Vagina (tissue), 2 donors: ENCODE data around the gene FAM167B. TPM values are rescaled to one million over a fixed set of nuclear protein-coding genes. Genes with fewer than 3 reads are reported as not detected.
A peak's percentile ranks its signal among the peaks of the same experiment; 100 is the strongest.

Source experiments
- DNase-seq, 2 donors: peaks; one replicate each; pipeline ENCODE4 v3.0.0-alpha.2; 2017; ENCODE audit errors: extremely low spot score in 2 of 2
- H3K27ac ChIP-seq: fragments of 200-600 bp; sonication (generic); one replicate; pipeline ENCODE4 v1.5.1; 2019
- H3K27me3 ChIP-seq: fragments of 200-600 bp; sonication (generic); one replicate; pipeline ENCODE4 v1.5.1; 2019
- H3K36me3 ChIP-seq, 2 donors: fragments of 200-600 bp; sonication (generic); one replicate each; pipeline ENCODE4 v1.5.1; 2017 to 2019
- H3K4me1 ChIP-seq: fragments of 200-600 bp; sonication (generic); one replicate; pipeline ENCODE4 v1.5.1; 2019
- H3K4me3 ChIP-seq, 2 donors: fragments of 200-600 bp; sonication (generic); 1 replicate in 1 of 2; 2 replicates in 1 of 2; pipeline ENCODE4 v1.5.1; 2016 to 2019
- H3K9me3 ChIP-seq: fragments of 200-600 bp; sonication (generic); one replicate; pipeline ENCODE4 v1.5.1; 2019
- CTCF ChIP-seq, 3 experiments: fragments of 450-650 bp in 2 of 3; fragments of 200-600 bp in 1 of 3; sonication (generic) in 1 of 3; IDR thresholded peaks; one replicate each; pipeline ENCODE4 v1.5.1; 2017 to 2019; ENCODE audit warnings: antibody characterized with exemption in 3 of 3, mild to moderate bottlenecking in 2 of 3, moderate library complexity in 2 of 3
- POLR2A ChIP-seq, 2 donors: fragments of 450-650 bp; IDR thresholded peaks; one replicate each; pipeline ENCODE4 v1.6.1; 2017; ENCODE audit warnings: antibody characterized with exemption in 2 of 2, mild to moderate bottlenecking in 2 of 2, moderate library complexity in 2 of 2
- POLR2AphosphoS5 ChIP-seq, 2 donors: sonication (generic); formaldehyde crosslinking; IDR thresholded peaks; one replicate each; pipeline ENCODE4 v1.9.0; 2017; ENCODE audit warnings: antibody characterized with exemption in 2 of 2, mild to moderate bottlenecking in 2 of 2, low read depth in 1 of 2; ENCODE audit not compliant: insufficient read depth in 1 of 2
- intact Hi-C: fragments of 100-400 bp; cut with DNase I; formaldehyde crosslinking; loops from one replicate; pipeline ENCODE4 v1.15.1; 2023
- total RNA-seq: library from RNA; depleted of rRNA; stranded (reverse); fragments of >200 nt; gene quantifications from one replicate; pipeline ENCODE4 v1.2.3, GENCODE V29; 2016

FAM167B gene
- total RNA-seq, 1 donor from 2014 or later: 3.7 TPM

GRCh38 chr1:32200226-32201010 is 46.6 kb upstream of the FAM167B start, which contains the start of gene CCDC28B:
Gene CCDC28B (plus strand): TSS chr1:32200595. CDS start chr1:32201936, 1,341 bp downstream.
- TF ChIP-seq CTCF (IDR thresholded peaks at IDR 0.05) (no peak), POLR2A (IDR thresholded peaks at IDR 0.05) (no peak), POLR2AphosphoS5 (IDR thresholded peaks at IDR 0.05; ENCODE audit: insufficient read depth in 1 of 2, low read depth in 1 of 2) (peak; percentile 13 to 83)
- Histone ChIP-seq H3K4me1 (peaks cover 28% of the 10 kb centered on the region), H3K4me3 (peak within 1 kb of the TSS; percentile 49 to 77), H3K27me3 (no peaks in the 10 kb centered on the region), H3K36me3 (peaks cover 0 to 25% of the 10 kb centered on the region in 2 donors), H3K27ac (peak within 1 kb of the TSS; percentile 77), H3K9me3 (no peaks in the 10 kb centered on the region)
- DNase-seq: no peak
- intact Hi-C loops: loop anchor here (2.0 kb wide), 1 partner anchor 40 kb away; no protein-coding TSS in a partner anchor

GRCh38 chr1:32201011-32201855 is 45.8 kb upstream of the FAM167B start:
- H3K27ac ChIP-seq: peak overlapping the region; percentile 77
- no peaks in the 10 kb centered on the region for H3K9me3 ChIP-seq
- intact Hi-C loops: loop anchor here (2.0 kb wide), 1 partner anchor 40 kb away; no protein-coding TSS in a partner anchor
- H3K4me3 ChIP-seq: peak overlapping the region; percentile 49 to 77
- TF ChIP-seq POLR2AphosphoS5 (IDR thresholded peaks at IDR 0.05; ENCODE audit: insufficient read depth in 1 of 2, low read depth in 1 of 2): peak in 1 of 2 donors; percentile 17
- TF ChIP-seq CTCF (IDR thresholded peaks at IDR 0.05): no peak
- H3K27me3 ChIP-seq: no peaks in the 10 kb centered on the region
- peaks cover 0 to 18% of the 10 kb centered on the region in 2 donors for H3K36me3 ChIP-seq
- no peak for DNase-seq
- peaks cover 35% of the 10 kb centered on the region for H3K4me1 ChIP-seq

- Histone ChIP-seq H3K27me3 (no peaks in the 10 kb centered on the region), H3K27ac (peak overlapping the region; percentile 40), H3K36me3 (no peaks in the 10 kb centered on the region), H3K9me3 (no peaks in the 10 kb centered on the region), H3K4me3 (peak overlapping the region; percentile 62 to 73), H3K4me1 (peaks cover 32% of the 10 kb centered on the region)
- intact Hi-C loops: no loop called here
- TF ChIP-seq POLR2AphosphoS5 (IDR thresholded peaks at IDR 0.05; ENCODE audit: insufficient read depth in 1 of 2, low read depth in 1 of 2): no peak
- no peak for TF ChIP-seq POLR2A (IDR thresholded peaks at IDR 0.05)
- no peak for TF ChIP-seq CTCF (IDR thresholded peaks at IDR 0.05)
- no peak for DNase-seq
Observed at GRCh38 chr1:32204943-32205361, 42.1 kb upstream of the FAM167B start.

DNA sequence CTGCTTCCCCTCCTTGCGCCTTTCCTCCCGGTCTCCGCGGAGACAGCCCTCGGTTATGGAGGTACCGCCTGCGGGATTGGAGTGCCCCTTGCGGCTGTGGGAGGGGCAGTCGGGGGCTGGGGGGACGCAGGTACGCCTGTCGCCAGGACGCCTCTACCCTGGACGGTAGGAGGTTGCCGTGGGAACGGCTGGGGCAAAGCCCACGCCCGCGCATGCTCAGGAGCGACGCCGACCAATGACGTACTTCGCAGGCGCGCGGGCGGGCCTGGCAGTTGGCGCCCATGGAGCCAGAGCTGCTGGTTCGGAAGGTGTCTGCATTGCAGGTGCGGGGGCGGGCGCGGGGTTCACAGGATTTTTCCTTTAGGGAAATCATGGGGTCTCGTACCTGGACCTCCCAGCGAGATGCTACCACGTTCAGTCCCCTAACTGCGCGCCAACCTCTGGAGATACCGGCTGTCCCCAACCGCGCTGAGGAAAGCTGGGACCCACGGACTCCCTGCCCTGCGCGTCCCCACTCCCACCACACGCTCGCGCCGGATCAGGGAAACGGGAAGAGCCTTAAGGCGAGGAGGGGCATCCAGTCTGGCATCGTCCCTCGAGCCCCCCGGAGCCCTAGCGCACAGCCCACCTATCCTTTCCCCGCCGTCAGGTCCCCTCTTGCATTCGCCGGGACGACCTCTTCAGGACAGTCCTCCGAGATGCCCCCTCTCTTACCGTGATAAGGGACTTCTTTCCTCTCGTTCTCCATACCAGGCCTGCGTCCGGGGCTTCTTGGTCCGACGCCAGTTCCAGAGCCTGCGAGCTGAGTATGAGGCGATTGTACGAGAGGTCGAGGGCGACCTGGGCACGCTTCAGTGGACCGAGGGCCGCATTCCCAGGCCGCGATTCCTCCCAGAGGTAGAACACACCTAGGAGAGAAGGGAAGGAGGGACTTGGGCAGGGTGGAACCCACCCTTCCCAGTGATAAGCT is 41.3 kb upstream of the FAM167B start, which contains the start of gene IQCC:
TSS of gene IQCC (plus strand) at position 271 of the 970 bp plus-strand sequence. CDS start at position 282, 11 bp downstream.
- Histone ChIP-seq H3K36me3 (no peaks in the 10 kb centered on the region), H3K4me3 (peak within 1 kb of the TSS; percentile 62 to 73), H3K27ac (peak within 1 kb of the TSS; percentile 40), H3K4me1 (peaks cover 29% of the 10 kb centered on the region), H3K9me3 (no peaks in the 10 kb centered on the region), H3K27me3 (no peaks in the 10 kb centered on the region)
- TF ChIP-seq POLR2AphosphoS5 (IDR thresholded peaks at IDR 0.05; ENCODE audit: insufficient read depth in 1 of 2, low read depth in 1 of 2) (peak; percentile 76 to 92), CTCF (IDR thresholded peaks at IDR 0.05) (no peak), POLR2A (IDR thresholded peaks at IDR 0.05) (peak in 1 of 2 donors; percentile 29)
- intact Hi-C loops: no loop called here
- DNase-seq: no peak
